Activated T-cell treated with anti-CD3 and anti-CD28 coated beads, Interleukin-2, amount 50 U/mL, for 4 hours (primary cell): Measurements from ENCODE around the gene ATP2C1. TPM values are rescaled to one million over a fixed set of nuclear protein-coding genes. Genes with fewer than 3 reads are reported as not detected.

ENCODE experiments used
- ATAC-seq, 2 donors: fragments of 200-7000 bp; cut with Tn5 transposase; one replicate each; pipeline ENCODE4 v1.10.0; 2021
- DNase-seq: peaks from one replicate; pipeline ENCODE4 v3.0.0-alpha.2; 2020
- H3K27me3 Mint-ChIP-seq: one replicate; pipeline ENCODE4 v1.8.0; 2021; ENCODE audit warnings: low read depth, mixed read lengths
- H3K36me3 Mint-ChIP-seq: one replicate; pipeline ENCODE4 v1.8.0; 2022; ENCODE audit warnings: mixed read lengths; ENCODE audit not compliant: insufficient read depth
- H3K4me1 Mint-ChIP-seq: one replicate; pipeline ENCODE4 v1.8.0; 2021; ENCODE audit warnings: low read depth, mixed read lengths
- H3K4me3 Mint-ChIP-seq: one replicate; pipeline ENCODE4 v1.8.0; 2021; ENCODE audit warnings: mild to moderate bottlenecking, moderate library complexity, mixed read lengths
- H3K9me3 Mint-ChIP-seq: one replicate; pipeline ENCODE4 v1.8.0; 2021; ENCODE audit warnings: mixed read lengths
- total RNA-seq, 3 donors: library from RNA; stranded (reverse); gene quantifications; one replicate each; pipeline ENCODE4 v1.2.1, GENCODE V29; 2021

The ATP2C1 gene
- total RNA-seq, 3 donors from 2014 or later, result 50.2 to 55.3 (median 51.9) TPM

DNA sequence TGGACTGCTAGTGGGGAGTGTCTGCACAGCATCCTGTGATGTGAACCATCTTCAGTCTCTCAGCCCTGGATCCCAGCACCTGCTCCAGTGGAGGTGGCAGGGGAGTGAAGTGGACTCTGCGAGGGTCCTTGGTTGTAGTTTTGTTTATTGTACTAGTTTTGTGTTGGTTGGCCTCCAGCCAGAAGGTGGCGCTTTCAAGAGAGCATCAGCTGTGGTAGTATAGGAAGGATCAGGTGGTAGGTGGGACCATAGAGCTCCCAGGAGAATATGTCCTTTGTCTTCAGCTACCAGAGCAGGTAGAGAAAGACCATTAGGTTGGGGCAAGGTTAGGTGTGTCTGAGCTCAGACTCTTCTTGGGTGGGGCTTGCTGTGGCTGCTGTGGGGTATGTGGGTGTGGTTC is 153.7 kb downstream of the ATP2C1 start:
- DNase-seq (no peak), ATAC-seq (no peak)
- Mint-ChIP-seq H3K4me1 (peaks cover 18% of the 10 kb centered on the region), H3K27me3 (no peaks in the 10 kb centered on the region), H3K36me3 (peaks cover 10% of the 10 kb centered on the region), H3K9me3 (peaks cover 33% of the 10 kb centered on the region), H3K4me3 (no peak overlapping the region)

DNA sequence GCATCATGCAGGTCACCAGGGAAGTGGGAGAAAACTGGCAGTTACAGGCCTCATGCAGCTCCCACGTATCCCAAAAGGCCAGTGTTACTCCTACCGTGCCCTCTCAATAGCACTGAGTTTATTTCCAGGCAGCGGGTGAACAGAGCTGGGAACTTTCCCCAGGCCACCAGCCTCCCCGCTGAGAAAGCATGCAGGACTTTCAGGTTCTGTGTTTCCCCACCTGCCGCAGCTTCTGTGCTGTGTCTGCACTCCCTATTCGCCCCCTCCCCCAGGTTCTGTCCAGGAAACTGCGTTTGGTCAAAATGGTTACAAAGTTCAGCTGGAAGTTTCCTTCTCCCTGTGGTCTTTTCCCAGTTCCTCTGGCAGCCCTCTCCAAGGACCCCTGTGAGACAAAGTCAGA is 154.1 kb downstream of the ATP2C1 start:
- peaks cover 10% of the 10 kb centered on the region for H3K36me3 Mint-ChIP-seq
- ATAC-seq (no peak), DNase-seq (no peak)
- H3K4me3 Mint-ChIP-seq, result no peak overlapping the region
- no peaks in the 10 kb centered on the region for H3K27me3 Mint-ChIP-seq
- peaks cover 33% of the 10 kb centered on the region for H3K9me3 Mint-ChIP-seq
- H3K4me1 Mint-ChIP-seq, result peaks cover 13% of the 10 kb centered on the region

DNA sequence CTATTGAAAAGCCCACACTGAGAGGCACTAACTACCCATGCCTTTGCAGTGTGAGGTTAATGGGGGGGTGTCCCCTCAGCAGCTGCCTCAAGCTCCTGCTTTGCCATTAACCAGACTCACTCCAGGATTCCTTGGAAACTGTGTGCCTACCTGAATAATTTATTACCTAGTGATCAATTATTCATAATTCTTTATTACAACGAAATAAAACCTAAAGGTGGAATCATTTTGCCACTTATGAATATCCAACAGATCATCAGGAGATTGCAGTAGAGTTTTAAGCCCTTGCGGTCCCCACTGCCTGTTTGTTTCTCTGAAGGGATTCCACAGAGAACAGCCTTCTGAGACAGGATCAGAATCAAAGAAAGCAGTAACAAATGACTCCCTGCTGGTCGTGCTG is 156.1 kb downstream of the ATP2C1 start:
- H3K36me3 Mint-ChIP-seq, result peaks cover 5% of the 10 kb centered on the region
- no peaks in the 10 kb centered on the region for H3K27me3 Mint-ChIP-seq
- peaks cover 13% of the 10 kb centered on the region for H3K9me3 Mint-ChIP-seq
- ATAC-seq, result no peak
- DNase-seq, result no peak
- H3K4me1 Mint-ChIP-seq, result peaks cover 8% of the 10 kb centered on the region
- no peak overlapping the region for H3K4me3 Mint-ChIP-seq

DNA sequence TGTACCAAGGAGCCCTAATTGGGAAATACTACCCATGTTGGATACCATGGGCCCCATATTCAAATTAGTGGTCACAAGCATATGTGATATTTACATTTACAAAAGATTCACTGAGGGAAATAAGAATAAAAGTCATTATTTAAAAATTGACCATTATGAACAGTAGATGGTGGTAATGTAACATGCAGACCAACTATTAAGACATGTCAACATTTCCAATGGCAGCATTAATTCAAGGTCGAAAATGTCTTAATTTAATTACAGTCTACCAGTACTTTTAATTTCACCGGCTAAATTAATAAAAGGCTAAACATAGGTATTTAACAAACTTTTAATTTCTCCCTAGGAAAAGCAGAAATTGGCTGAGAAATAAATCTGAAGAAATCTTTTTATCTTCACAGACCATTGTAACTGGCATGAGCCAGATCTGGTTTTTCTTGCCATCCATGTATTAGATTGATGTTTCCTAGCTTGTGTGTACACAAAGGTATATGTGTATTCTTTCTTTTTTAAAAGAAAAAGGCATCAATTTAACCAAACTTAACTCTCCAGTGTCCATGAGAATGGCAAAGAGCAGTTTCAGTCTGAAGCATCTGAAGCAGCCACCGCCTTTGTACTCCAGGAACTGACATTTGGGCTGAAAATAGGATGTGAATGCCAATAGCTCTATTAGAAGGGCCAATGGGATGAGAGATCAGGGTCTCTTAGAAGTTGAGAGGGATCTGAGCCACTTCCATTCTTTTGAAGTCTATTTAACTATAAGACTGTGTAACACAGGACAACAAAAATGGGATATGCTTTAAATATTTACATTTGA is 159.4 kb downstream of the ATP2C1 start:
- Mint-ChIP-seq H3K36me3 (no peaks in the 10 kb centered on the region), H3K27me3 (no peaks in the 10 kb centered on the region), H3K4me1 (no peaks in the 10 kb centered on the region), H3K9me3 (no peaks in the 10 kb centered on the region), H3K4me3 (no peak overlapping the region)
- ATAC-seq (no peak), DNase-seq (no peak)

Other genes with a start within 250 kb of the ATP2C1 start
- gene PIK3R4, start 147.3 kb upstream of the ATP2C1 start, total RNA-seq, result 10 to 100 TPM; 31.1 to 34.1 (median 33.7) TPM
- gene ASTE1, start 132.7 kb downstream of the ATP2C1 start, total RNA-seq, result 10 to 100 TPM; 11.5 to 14.0 (median 12.7) TPM
- 1 to 10 TPM in 2 of 3 donors, under 1 TPM in 1; 0.58 to 1.4 (median 1.2) TPM for gene NEK11, start 132.8 kb downstream of the ATP2C1 start, total RNA-seq